Loucy (cell line): Measurements from ENCODE around the gene TACR1.
"Not testable (repeated sequence)": the region's sequence is repeated elsewhere in the genome, so short reads cannot be mapped to it uniquely, and the experiment has no call there.

Experiments
- H2AFZ ChIP-seq: fragments of 200-600 bp; sonication (generic); 2 replicates; pipeline ENCODE4 v1.6.0; 2016; ENCODE audit warnings: antibody characterized with exemption, mild to moderate bottlenecking, low read length, moderate library complexity
- H3F3A ChIP-seq: fragments of 200-600 bp; 2 replicates; pipeline ENCODE4 v1.6.0; 2016; ENCODE audit warnings: antibody characterized with exemption, low read depth, mild to moderate bottlenecking
- H3K27me3 ChIP-seq: fragments of 200-600 bp; sonication (generic); 2 replicates; pipeline ENCODE4 v1.6.1; 2014; ENCODE audit warnings: low read length, mild to moderate bottlenecking; ENCODE audit not compliant: insufficient read depth, poor library complexity, severe bottlenecking
- H3K36me3 ChIP-seq: fragments of 200-600 bp; sonication (generic); 2 replicates; pipeline ENCODE4 v1.6.1; 2016; ENCODE audit warnings: low read length; ENCODE audit not compliant: insufficient read depth
- H3K4me1 ChIP-seq: fragments of 200-600 bp; sonication (generic); 2 replicates; pipeline ENCODE4 v1.5.1; 2014; ENCODE audit warnings: low read length, mild to moderate bottlenecking; ENCODE audit not compliant: insufficient read depth, poor library complexity, severe bottlenecking
- H3K4me2 ChIP-seq: fragments of 200-600 bp; sonication (generic); 2 replicates; pipeline ENCODE4 v1.6.0; 2014; ENCODE audit warnings: antibody characterized with exemption, low read length, low read depth, mild to moderate bottlenecking; ENCODE audit not compliant: poor library complexity, severe bottlenecking
- H3K4me3 ChIP-seq: fragments of 200-600 bp; sonication (generic); 2 replicates; pipeline ENCODE4 v1.5.1; 2014; ENCODE audit warnings: low read length, mild to moderate bottlenecking, mixed read lengths; ENCODE audit not compliant: poor library complexity, severe bottlenecking
- H3K79me2 ChIP-seq: fragments of 200-600 bp; sonication (generic); 2 replicates; pipeline ENCODE4 v1.6.1; 2014; ENCODE audit warnings: low read length; ENCODE audit not compliant: insufficient read depth
- H3K9ac ChIP-seq: fragments of 200-600 bp; sonication (generic); 2 replicates; pipeline ENCODE4 v1.6.0; 2014; ENCODE audit warnings: mild to moderate bottlenecking, low read depth, low read length, moderate library complexity; ENCODE audit not compliant: poor library complexity, severe bottlenecking
- H3K9me2 ChIP-seq: fragments of 200-600 bp; sonication (generic); replicated peaks from 2 replicates; pipeline ENCODE4 v1.6.1; 2016; ENCODE audit warnings: low read depth, low read length, mixed read lengths
- H3K9me3 ChIP-seq: fragments of 200-600 bp; sonication (generic); 2 replicates; pipeline ENCODE4 v1.6.1; 2014; ENCODE audit warnings: mild to moderate bottlenecking, antibody characterized with exemption, low read length, low read depth; ENCODE audit not compliant: insufficient read depth
- H4K20me1 ChIP-seq: fragments of 200-600 bp; sonication (generic); 2 replicates; pipeline ENCODE4 v1.6.0; 2014; ENCODE audit warnings: antibody characterized with exemption, low read length, mild to moderate bottlenecking; ENCODE audit not compliant: insufficient read depth, poor library complexity, severe bottlenecking
- CTCF ChIP-seq: fragments of 200-600 bp; sonication (generic); conservative IDR thresholded peaks from 2 replicates; pipeline ENCODE4 v1.5.1; 2014; ENCODE audit warnings: mild to moderate bottlenecking, antibody characterized with exemption, low read length
- EZH2phosphoT487 ChIP-seq: fragments of 200-600 bp; IDR thresholded peaks from 2 replicates; pipeline ENCODE4 v1.6.1; 2018; ENCODE audit warnings: antibody characterized with exemption, mild to moderate bottlenecking, moderate library complexity, borderline replicate concordance

The TACR1 gene

GRCh38 chr2:75153221-75153620, 46.1 kb downstream of the TACR1 start:
- H3K4me2 ChIP-seq, result no peak overlapping the region
- no peaks in the 10 kb centered on the region for H3K4me1 ChIP-seq
- TF ChIP-seq EZH2phosphoT487 (no peak), CTCF (no peak)
- H3K27me3 ChIP-seq, result no peaks in the 10 kb centered on the region
- H3K9ac ChIP-seq, result no peak overlapping the region
- no peak overlapping the region for H3K4me3 ChIP-seq
- H2AFZ ChIP-seq, result no peak overlapping the region
- no peaks in the 10 kb centered on the region for H3K36me3 ChIP-seq
- no peaks in the 10 kb centered on the region for H3K9me3 ChIP-seq
- H3K79me2 ChIP-seq, result no peaks in the 10 kb centered on the region
- H3K9me2 ChIP-seq, result no peaks in the 10 kb centered on the region
- no peaks in the 10 kb centered on the region for H4K20me1 ChIP-seq
- no peaks in the 10 kb centered on the region for H3F3A ChIP-seq

- not testable (repeated sequence) for H3K79me2 ChIP-seq, H3K36me3 ChIP-seq, H3K4me1 ChIP-seq, H3K27me3 ChIP-seq, H4K20me1 ChIP-seq, H3F3A ChIP-seq, H3K9ac ChIP-seq, H3K9me3 ChIP-seq, H3K9me2 ChIP-seq, H3K4me3 ChIP-seq, H2AFZ ChIP-seq, H3K4me2 ChIP-seq
These were observed 47.1 kb downstream of the TACR1 start for GRCh38 chr2:75152243-75152642.

- H4K20me1 ChIP-seq, H3K4me2 ChIP-seq, H2AFZ ChIP-seq, H3K9ac ChIP-seq, H3K9me3 ChIP-seq, H3K4me1 ChIP-seq, H3K79me2 ChIP-seq, H3K9me2 ChIP-seq, H3F3A ChIP-seq, H3K4me3 ChIP-seq, H3K36me3 ChIP-seq, H3K27me3 ChIP-seq: not testable (repeated sequence)
These were observed 51.4 kb downstream of the TACR1 start for GRCh38 chr2:75147884-75148283.

- Histone ChIP-seq H3K79me2 (no peaks in the 10 kb centered on the region), H3K9me2 (no peaks in the 10 kb centered on the region), H3F3A (no peaks in the 10 kb centered on the region), H2AFZ (no peak overlapping the region), H3K27me3 (no peaks in the 10 kb centered on the region), H3K4me2 (no peak overlapping the region), H3K4me1 (no peaks in the 10 kb centered on the region), H3K36me3 (no peaks in the 10 kb centered on the region), H3K4me3 (no peak overlapping the region), H3K9ac (no peak overlapping the region), H4K20me1 (no peaks in the 10 kb centered on the region), H3K9me3 (no peaks in the 10 kb centered on the region)
- TF ChIP-seq CTCF, result no peak
- TF ChIP-seq EZH2phosphoT487, result no peak
These were observed 52.6 kb downstream of the TACR1 start for GRCh38 chr2:75146606-75147332.

- not testable (repeated sequence) for H3K79me2 ChIP-seq, H4K20me1 ChIP-seq, H3K9ac ChIP-seq, H3K4me3 ChIP-seq, H3K9me2 ChIP-seq, H3K27me3 ChIP-seq, H3F3A ChIP-seq, H3K36me3 ChIP-seq, H3K4me2 ChIP-seq, H3K4me1 ChIP-seq, H2AFZ ChIP-seq, H3K9me3 ChIP-seq
These were observed 53.1 kb downstream of the TACR1 start for GRCh38 chr2:75146221-75146605.
